HG02870 (cell line): ENCODE data around the gene NAT8L.

Source experiments
- ATAC-seq: cut with Tn5 transposase; IDR thresholded peaks from one replicate; pipeline ENCODE4 v1.9.1; 2021; ENCODE audit warnings: mild to moderate bottlenecking, moderate library complexity; ENCODE audit not compliant: unreplicated experiment

Gene NAT8L

GRCh38 chr4:2045518-2045951, 13.6 kb upstream of the NAT8L start:
- ATAC-seq: no peak

DNA sequence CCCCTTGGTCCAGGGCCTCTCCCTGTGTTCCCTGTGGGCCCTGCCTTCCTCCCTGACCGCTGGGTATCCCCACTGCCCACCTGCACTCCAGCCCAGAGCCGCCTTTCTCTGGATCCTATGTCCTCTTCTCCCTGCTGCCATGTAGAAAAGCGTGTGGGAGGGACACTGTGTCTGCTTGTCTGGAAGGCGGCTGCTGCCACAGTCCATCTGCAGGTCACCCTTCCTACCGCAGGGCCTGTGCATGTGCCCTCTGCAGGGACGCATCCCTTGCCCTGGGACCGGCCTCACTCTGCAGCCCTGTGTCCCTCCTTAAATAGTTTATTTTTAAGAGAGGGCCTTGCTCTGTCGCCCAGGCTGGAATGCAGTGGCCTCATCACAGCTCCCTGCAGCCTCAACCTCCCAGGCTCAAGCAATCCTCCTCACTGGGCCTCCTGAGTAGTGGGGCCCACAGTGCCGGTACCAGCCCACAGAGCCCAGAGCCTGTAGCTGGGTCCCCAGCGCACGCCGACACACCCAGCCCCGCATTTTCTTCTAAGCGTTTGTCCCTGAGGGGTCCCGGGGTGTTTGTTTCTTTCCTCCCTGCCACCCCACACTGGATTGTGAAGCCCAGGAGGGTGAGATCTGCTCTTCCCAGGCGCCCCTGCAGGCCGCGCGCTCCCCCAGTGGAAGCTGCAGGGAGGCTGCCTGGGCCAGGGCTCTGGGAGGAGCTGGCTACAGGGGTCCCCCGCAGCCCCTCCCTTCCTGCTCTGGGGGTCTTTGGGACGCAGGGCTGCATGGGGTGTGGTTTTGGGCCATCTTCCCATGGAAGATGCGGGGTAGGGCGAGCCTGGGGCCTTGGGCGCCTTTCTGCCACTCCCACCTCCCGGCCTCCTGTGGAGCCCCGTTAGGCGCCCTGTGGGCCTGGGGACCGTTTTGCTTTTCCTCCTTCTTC, 12.8 kb upstream of the NAT8L start:
- no peak for ATAC-seq

DNA sequence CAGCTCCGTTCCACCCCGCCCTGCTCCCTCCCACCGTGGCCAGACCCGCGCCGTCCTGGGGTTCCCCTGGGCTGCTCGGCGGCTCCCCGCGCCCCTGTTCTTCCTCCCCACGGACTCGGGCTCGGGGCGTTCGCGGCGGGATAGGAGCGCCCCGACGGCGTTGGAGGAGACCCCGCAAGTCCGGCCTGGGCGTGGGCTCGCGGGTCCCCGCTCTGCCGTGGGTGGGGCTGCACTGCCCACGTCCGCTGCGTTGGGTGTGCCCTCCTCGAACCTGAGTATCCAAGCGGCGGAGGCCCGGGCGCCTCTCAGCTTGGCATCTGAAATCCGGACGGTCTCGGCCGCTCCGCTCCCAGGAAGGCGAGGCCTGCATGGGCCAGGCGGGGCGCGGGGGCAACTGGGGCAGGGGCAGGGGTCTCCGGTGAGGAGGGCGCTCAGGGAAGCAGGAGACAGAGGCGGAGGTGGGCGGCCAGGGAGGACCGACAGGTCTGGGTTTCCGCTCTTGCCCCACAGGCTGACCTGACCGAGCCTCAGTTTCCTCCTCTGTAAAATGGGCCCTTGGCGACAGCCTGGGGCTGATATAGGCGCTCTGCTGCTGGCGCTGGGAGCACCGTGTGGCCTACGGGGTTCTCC, 12.0 kb upstream of the NAT8L start:
- no peak for ATAC-seq

- ATAC-seq: no peak
Observed at GRCh38 chr4:2047781-2048581, 11.1 kb upstream of the NAT8L start.

DNA sequence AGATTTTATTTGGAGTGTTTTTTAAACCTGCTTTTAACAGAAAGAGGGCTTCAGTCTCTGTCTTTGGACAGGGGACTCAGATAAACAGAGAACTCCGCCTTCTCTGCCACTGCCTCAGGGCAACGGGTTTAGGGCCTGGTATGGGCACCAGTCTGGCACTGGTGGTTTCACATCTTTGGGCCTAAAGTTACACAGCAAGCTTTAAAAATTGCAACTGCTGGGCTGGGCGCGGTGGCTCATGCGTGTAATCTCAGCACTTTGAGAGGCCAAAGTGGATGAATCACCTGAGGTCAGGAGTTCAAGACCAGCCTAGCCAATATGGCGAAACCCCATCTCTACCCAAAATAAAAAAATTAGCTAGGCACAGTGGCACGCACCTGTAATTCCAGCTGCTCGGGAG, 10.3 kb upstream of the NAT8L start:
- no peak for ATAC-seq

DNA sequence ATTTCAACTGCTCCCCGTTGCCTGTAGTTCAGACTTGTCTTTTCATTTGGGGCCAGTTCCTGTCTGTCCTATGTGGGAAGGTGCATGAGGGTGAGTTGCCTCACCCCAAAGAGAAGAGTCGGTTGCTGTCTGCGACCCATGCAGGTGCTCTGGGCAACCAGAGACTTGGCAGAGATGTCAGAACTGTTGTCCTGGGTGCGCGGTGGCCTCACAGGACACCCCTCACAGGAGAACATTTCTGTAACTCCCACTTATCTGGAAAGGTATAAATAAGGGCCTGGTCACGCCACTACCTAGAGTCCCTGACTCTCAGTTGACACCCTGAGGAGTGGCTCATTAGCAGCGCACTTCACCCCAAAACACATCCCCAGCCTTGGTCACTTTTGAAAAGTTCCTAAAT, 9.7 kb upstream of the NAT8L start:
- ATAC-seq: no peak

DNA sequence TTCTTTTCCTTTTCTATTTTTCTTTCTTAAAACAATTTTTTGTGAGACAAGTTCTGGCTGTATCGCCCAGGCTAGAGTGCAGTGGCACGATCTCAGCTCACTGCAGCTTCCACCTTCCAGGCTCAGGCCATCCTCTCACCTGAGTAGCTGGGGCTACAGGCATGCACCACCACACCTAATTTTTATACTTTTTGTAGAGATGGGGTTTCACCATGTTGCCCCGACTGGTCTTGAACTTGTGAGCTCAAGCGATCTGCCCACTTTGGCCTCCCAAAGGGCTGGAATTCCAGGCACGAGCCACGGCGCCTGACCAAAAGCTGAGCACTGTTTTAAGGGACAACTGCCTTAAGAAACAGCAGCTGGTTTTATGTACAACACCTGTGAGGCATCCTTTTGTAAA, 9.3 kb upstream of the NAT8L start:
- ATAC-seq: no peak

- no peak for ATAC-seq
Observed at GRCh38 chr4:2051086-2051485, 8.0 kb upstream of the NAT8L start.

- ATAC-seq: no peak
Observed at GRCh38 chr4:2054217-2054616, 4.9 kb upstream of the NAT8L start.

GRCh38 chr4:2057382-2058065, 1.6 kb upstream of the NAT8L start:
- ATAC-seq: no peak

DNA sequence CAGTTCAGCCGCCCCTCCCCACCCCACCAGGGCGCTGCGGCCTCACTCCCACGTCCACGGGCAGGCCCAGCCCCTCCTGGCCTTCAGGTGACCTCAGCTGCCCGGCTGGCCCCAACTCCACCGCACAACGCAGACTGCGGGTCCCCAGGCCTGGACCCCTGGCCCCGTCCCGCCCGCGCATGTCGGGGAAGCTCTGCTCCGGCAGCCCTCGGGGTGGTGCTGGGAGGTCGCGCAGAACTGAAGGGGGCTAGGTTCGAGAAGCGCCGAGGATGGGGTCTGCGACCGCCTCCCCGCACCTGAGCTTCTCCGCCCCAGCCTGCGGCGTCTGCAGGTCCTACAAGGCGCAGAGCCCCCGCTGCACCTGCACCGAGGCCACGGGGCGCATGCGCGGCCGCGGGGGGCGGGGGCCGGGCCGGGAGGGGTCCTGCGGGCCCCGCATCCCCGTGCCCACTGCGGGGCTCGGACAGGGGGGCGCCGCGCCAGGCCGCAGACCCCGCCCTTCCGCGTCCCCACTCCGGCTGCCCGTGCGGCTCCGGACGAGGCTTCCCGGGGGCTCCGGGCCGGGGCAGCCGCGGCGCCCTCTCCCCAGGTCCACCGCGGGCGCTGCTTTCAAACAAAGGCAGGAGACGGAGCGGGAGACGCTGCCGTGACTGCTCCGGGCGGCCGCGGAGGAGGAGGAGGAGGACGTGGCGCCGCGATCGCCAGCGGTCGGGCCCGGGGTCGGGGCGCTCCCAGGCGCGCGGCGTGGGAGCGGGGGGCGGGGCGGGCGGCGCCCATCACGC, 672 bp upstream of the NAT8L start:
- ATAC-seq: no peak

DNA sequence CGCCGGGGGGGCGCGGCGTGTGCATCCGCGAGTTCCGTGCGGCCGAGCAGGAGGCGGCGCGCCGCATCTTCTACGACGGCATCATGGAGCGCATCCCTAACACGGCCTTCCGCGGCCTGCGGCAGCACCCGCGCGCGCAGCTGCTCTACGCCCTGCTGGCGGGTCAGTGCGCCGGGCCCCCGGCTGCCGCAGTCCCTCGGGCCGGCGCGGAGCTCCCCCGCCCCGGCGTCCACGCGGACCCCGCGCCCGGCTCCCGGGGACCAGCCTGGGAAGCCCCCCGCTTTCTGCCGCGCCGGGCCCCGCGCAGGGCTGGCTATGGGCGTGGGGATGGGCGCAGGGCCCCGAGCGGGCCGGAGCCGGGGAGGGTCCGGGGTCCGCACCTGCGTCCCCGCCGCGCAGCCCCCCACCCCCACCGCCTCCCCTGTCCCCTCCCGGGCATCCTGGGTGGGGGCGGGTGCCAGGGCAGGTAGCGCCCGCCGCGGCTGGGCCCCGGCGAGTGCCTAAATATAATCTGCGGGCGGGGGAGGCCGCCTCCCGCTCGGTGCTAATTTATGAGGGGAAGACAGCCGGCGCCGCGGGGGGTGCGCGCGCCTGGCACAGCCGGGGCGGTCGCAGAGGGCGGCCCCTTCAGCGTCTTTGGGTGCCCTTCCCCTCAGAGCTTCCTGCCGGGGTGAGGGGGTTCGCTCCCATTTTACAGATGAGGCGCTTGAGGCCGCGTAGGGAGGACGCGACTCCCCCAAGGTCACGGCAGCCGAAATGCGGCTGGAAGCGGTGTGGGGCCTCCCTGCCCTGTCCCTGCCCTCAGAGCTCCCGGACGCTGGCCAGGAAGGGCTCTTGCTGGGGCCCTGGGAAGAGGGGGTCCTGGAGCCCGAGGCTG, 837 bp downstream of the NAT8L start:
- no peak for ATAC-seq

- ATAC-seq: no peak
Observed at GRCh38 chr4:2060611-2061185, 1.6 kb downstream of the NAT8L start.

GRCh38 chr4:2061186-2062131, 2.3 kb downstream of the NAT8L start:
- ATAC-seq: no peak

GRCh38 chr4:2062168-2062807, 3.2 kb downstream of the NAT8L start:
- no peak for ATAC-seq

DNA sequence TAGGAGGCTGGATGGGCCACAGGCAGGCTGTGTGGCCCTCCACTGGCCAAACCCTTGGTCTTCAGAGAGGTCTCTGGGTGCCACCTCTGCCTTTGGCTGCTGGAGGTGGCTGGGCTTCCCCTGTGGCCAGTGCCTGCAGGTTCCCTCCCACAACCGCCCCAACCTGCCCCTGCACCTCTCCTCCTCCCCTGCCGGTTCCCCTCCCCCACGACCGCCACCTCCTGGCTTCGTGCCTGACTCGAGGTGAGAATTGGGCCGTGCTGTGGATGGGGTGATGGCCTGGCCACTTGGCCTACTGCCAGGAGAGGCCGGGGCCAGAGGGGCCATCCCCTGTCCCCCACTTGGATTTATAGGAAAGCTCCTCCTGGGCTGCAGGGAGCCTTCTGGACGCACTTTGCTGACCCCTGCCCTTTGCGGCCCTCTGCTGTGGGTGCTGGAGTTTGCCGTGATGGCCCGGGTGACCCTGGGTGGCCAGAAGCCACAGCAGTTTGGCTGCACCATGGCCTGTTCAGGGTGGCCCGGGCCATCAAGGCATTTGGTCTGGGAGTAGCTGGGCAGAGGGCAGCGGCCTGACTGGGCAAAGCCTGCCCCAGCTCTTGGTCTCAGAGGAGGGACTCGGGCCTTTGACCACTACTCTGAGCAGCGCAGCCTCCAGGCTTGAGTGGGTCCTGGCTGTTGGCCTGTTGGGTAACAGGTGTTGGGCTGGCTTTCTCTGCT, 3.8 kb downstream of the NAT8L start:
- ATAC-seq: no peak
